Glutamatergic neuron (in vitro differentiated cells): ENCODE measurements around the gene UNC5C. TPM values are rescaled to one million over a fixed set of nuclear protein-coding genes. Genes with fewer than 3 reads are reported as not detected.
A peak's percentile ranks its signal among the peaks of the same experiment; 100 is the strongest.
"Not testable (repeated sequence)": the region's sequence is repeated elsewhere in the genome, so short reads cannot be mapped to it uniquely, and the experiment has no call there.

ENCODE experiments used
- DNase-seq: peaks from one replicate; pipeline ENCODE4 v3.0.0; 2022
- H3K27ac Mint-ChIP-seq: one replicate; pipeline ENCODE4 v1.8.0; 2020; ENCODE audit warnings: mild to moderate bottlenecking, mixed read lengths, inconsistent platforms; ENCODE audit not compliant: unreplicated experiment
- H3K27me3 Mint-ChIP-seq: one replicate; pipeline ENCODE4 v1.8.0; 2020; ENCODE audit warnings: mild to moderate bottlenecking, moderate library complexity, mixed read lengths, inconsistent platforms; ENCODE audit not compliant: unreplicated experiment
- H3K36me3 Mint-ChIP-seq: one replicate; pipeline ENCODE4 v1.8.0; 2020; ENCODE audit warnings: mild to moderate bottlenecking, mixed read lengths, inconsistent platforms; ENCODE audit not compliant: unreplicated experiment
- H3K4me1 Mint-ChIP-seq: one replicate; pipeline ENCODE4 v1.8.0; 2020; ENCODE audit warnings: mild to moderate bottlenecking, low read depth, mixed read lengths, inconsistent platforms; ENCODE audit not compliant: unreplicated experiment
- H3K4me3 Mint-ChIP-seq: one replicate; pipeline ENCODE4 v1.8.0; 2020; ENCODE audit warnings: mild to moderate bottlenecking, mixed read lengths, inconsistent platforms; ENCODE audit not compliant: unreplicated experiment
- H3K9me3 Mint-ChIP-seq: one replicate; pipeline ENCODE4 v1.8.0; 2020; ENCODE audit warnings: mild to moderate bottlenecking, moderate library complexity, mixed read lengths, inconsistent platforms; ENCODE audit not compliant: unreplicated experiment
- total RNA-seq: library from RNA; stranded (reverse); fragmentation: NEBNext Ultra II Directional; extraction: Animal tissue kit (Norgen Biotek cat#: 25700); gene quantifications from one replicate; pipeline ENCODE4 v1.2.1, GENCODE V29; 2021; ENCODE audit not compliant: unreplicated experiment
- TF ChIP-seq, protein P1 (sequence below): fragments of 200-600 bp; sonication (generic); IDR thresholded peaks from one replicate; pipeline ENCODE4 v1.5.0; 2021; ENCODE audit not compliant: partially characterized antibody, unreplicated experiment

The UNC5C gene
- total RNA-seq, 1 donor from 2014 or later: 41.2 TPM

DNA sequence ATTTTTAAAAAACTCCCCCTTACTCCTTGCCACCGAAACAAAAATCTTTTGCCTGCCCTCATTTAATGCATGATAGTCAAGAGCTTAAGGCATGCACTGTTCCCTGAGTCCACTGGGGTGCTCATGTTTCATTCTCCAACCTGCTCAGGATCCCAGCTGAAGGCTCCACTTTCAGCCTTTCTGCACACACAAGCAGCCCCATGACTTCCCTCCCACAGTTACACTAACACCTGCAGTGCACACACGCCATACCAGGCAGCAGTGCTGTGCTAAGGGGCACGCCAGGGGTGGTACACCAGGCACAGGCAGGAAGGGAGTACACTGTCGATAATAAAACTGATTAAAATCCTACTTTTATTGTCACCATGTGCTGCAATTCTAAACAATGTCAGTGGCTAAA is 405.8 kb downstream of the UNC5C start:
- Mint-ChIP-seq H3K4me3 (no peak overlapping the region), H3K9me3 (peaks cover 7% of the 10 kb centered on the region), H3K36me3 (peaks cover 18% of the 10 kb centered on the region), H3K27ac (no peak overlapping the region), H3K27me3 (peaks cover 2% of the 10 kb centered on the region), H3K4me1 (peaks cover 22% of the 10 kb centered on the region)
- DNase-seq: no peak
- TF ChIP-seq, protein P1, sequence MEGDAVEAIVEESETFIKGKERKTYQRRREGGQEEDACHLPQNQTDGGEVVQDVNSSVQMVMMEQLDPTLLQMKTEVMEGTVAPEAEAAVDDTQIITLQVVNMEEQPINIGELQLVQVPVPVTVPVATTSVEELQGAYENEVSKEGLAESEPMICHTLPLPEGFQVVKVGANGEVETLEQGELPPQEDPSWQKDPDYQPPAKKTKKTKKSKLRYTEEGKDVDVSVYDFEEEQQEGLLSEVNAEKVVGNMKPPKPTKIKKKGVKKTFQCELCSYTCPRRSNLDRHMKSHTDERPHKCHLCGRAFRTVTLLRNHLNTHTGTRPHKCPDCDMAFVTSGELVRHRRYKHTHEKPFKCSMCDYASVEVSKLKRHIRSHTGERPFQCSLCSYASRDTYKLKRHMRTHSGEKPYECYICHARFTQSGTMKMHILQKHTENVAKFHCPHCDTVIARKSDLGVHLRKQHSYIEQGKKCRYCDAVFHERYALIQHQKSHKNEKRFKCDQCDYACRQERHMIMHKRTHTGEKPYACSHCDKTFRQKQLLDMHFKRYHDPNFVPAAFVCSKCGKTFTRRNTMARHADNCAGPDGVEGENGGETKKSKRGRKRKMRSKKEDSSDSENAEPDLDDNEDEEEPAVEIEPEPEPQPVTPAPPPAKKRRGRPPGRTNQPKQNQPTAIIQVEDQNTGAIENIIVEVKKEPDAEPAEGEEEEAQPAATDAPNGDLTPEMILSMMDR: peak; percentile 33

DNA sequence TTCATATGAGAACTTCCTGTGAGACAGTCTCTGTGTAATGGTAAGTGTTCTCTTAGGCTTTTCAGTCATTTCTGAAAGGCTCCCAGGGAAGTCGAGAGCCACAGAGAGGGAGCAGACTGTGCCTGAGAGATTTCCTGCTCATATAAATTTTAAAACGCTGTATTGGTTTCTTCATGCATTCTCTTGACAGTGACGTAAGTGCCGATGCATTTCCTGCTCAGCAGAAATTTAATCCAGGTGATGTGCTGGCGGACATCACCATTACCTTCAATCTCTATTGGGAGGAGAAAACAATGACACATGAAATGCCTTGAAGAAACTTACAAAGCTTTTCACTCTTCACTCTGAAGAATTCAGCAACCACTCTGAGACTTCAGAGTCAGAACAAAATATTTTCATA is 407.4 kb downstream of the UNC5C start:
- H3K4me1 Mint-ChIP-seq: peaks cover 17% of the 10 kb centered on the region
- peaks cover 19% of the 10 kb centered on the region for H3K36me3 Mint-ChIP-seq
- H3K27me3 Mint-ChIP-seq: peaks cover 2% of the 10 kb centered on the region
- no peak for DNase-seq
- H3K9me3 Mint-ChIP-seq: peaks cover 10% of the 10 kb centered on the region
- no peak overlapping the region for H3K27ac Mint-ChIP-seq
- TF ChIP-seq, protein P1: no peak
- H3K4me3 Mint-ChIP-seq: no peak overlapping the region

DNA sequence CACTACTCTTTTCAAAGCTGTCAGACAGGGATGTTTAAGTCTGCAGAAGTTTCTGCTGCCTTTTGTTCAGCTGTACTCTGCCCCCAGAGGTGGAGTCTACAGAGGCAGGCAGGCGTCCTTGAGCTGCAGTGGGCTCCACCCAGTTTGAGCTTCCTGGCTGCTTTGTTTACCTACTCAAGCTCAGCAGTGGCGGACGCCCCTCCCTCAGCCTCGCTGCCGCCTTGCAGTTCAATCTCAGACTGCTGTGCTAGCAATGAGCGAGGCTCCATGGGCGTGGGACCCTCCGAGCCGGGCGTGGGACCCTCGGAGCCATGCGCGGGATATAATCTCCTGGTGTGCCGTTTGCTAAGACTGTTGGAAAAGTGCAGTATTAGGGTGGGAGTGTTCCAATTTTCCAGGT is 409.3 kb downstream of the UNC5C start:
- not testable (repeated sequence) for DNase-seq, H3K27me3 Mint-ChIP-seq, H3K4me3 Mint-ChIP-seq, H3K9me3 Mint-ChIP-seq, H3K27ac Mint-ChIP-seq, H3K4me1 Mint-ChIP-seq
- H3K36me3 Mint-ChIP-seq: peaks cover 19% of the 10 kb centered on the region

DNA sequence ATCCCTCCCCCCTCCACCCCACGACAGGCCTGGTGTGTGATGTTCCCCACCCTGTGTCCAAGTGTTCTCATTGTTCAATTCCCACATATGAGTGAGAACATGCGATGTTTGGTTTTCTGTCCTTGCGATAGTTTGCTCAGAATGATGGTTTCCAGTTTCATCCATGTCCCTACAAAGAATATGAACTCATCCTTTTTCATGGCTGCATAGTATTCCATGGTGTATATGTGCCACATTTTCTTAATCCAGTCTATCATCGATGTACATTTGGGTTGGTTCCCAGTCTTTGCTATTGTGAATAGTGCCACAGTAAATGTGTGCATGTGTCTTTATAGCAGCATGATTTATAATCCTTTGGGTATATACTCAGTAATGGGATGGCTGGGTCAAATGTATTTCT is 414.8 kb downstream of the UNC5C start:
- DNase-seq, H3K27ac Mint-ChIP-seq, H3K9me3 Mint-ChIP-seq, H3K36me3 Mint-ChIP-seq, H3K4me3 Mint-ChIP-seq, H3K4me1 Mint-ChIP-seq, H3K27me3 Mint-ChIP-seq: not testable (repeated sequence)

DNA sequence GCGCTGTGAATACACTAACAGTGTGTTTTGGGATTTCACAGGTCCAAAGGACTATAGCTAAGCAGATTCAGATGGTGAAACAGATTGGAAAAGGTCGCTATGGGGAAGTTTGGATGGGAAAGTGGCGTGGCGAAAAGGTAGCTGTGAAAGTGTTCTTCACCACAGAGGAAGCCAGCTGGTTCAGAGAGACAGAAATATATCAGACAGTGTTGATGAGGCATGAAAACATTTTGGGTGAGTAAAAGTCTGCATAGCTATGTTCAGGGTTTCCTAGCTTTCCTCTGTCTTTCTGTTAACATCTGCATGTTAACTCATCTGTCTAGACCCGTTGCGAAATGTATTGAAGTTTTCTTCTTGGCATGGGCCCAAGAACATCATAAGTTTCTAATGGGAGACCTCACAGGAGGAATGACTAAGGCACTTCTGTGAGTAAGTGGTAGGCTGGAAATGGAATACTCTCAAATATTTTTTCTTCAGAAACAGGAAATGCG is 418.9 kb downstream of the UNC5C start:
- DNase-seq: no peak
- Mint-ChIP-seq H3K9me3 (no peaks in the 10 kb centered on the region), H3K27me3 (no peaks in the 10 kb centered on the region), H3K36me3 (no peaks in the 10 kb centered on the region), H3K4me3 (no peak overlapping the region), H3K4me1 (no peaks in the 10 kb centered on the region), H3K27ac (no peak overlapping the region)
- TF ChIP-seq, protein P1: no peak

DNA sequence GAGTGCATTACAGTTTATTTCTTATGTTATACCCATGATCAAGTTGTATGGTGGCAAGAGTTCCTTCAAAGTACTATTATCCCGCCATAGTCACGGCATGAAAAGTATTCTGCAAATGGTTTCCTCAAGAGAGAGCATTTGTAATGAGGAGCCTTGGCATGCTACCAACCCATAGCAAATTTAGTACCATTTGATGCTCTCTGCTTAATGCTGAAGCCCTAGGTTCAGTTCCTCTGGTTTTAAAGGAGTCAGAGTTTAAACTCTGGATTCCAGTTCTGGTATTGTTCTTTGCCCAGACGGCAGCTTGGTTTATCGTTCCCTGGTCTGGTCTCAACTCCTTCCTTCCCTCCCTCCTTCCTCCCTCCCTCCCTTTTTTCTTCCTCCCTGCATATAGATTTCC is 419.7 kb downstream of the UNC5C start:
- Mint-ChIP-seq H3K4me1 (no peaks in the 10 kb centered on the region), H3K36me3 (no peaks in the 10 kb centered on the region), H3K9me3 (no peaks in the 10 kb centered on the region), H3K4me3 (no peak overlapping the region), H3K27ac (no peak overlapping the region), H3K27me3 (no peaks in the 10 kb centered on the region)
- TF ChIP-seq, protein P1: no peak
- DNase-seq: no peak
